Naive thymus-derived CD4-positive, alpha-beta T cell (primary cell): ENCODE measurements around the gene MYO9A. TPM values are rescaled to one million over a fixed set of nuclear protein-coding genes. Genes with fewer than 3 reads are reported as not detected.

Experiments
- ATAC-seq: fragments of 150-1000 bp; cut with Tn5 transposase; 2 replicates; pipeline ENCODE4 v1.10.0; 2021; ENCODE audit warnings: mild to moderate bottlenecking, moderate library complexity
- CTCF ChIA-PET: fragments of 350-600 bp; sonication (Branson Sonifier 250); formaldehyde crosslinking; loops from one replicate; lab custom pipeline; 2021; ENCODE audit warnings: antibody characterized with exemption; lab: Charles Lee
- POLR2A ChIA-PET: fragments of 350-600 bp; sonication (Branson Sonifier 250); formaldehyde crosslinking; loops from one replicate; lab custom pipeline; 2021; ENCODE audit warnings: antibody characterized with exemption, inconsistent platforms; lab: Charles Lee
- DNase-seq, 9 donors: peaks; one replicate each; pipeline versions ENCODE4 v3.0.0 to v3.0.0-alpha.2; 2020 to 2022; ENCODE audit warnings: mixed read lengths in 1 of 9
- H3K27ac ChIP-seq: one replicate; pipeline ENCODE4 v1.7.0; 2013; ENCODE audit warnings: mild to moderate bottlenecking, low read depth, low read length, moderate library complexity
- H3K27me3 ChIP-seq, 2 donors: one replicate each; pipeline ENCODE4 v1.7.0; 2013; ENCODE audit warnings: low read length in 2 of 2, mild to moderate bottlenecking in 2 of 2, moderate library complexity in 2 of 2; ENCODE audit not compliant: control insufficient read depth in 2 of 2, insufficient read depth in 2 of 2
- H3K36me3 ChIP-seq, 3 experiments: 1 replicate in 2 of 3; 2 replicates in 1 of 3; pipeline ENCODE4 v1.7.0; 2013; ENCODE audit warnings: low read length in 3 of 3, mild to moderate bottlenecking in 3 of 3, moderate library complexity in 1 of 3; ENCODE audit not compliant: insufficient read depth in 3 of 3, control insufficient read depth in 2 of 3
- H3K4me1 ChIP-seq, 2 donors: one replicate each; pipeline ENCODE4 v1.7.0; 2013; ENCODE audit warnings: low read length in 2 of 2, mild to moderate bottlenecking in 2 of 2, moderate library complexity in 1 of 2; ENCODE audit not compliant: control insufficient read depth in 2 of 2, insufficient read depth in 2 of 2
- H3K4me3 ChIP-seq: 2 replicates; pipeline ENCODE4 v1.7.0; 2013; ENCODE audit warnings: mild to moderate bottlenecking, low read length
- H3K9me3 ChIP-seq, 3 experiments: 1 replicate in 2 of 3; 2 replicates in 1 of 3; pipeline ENCODE4 v1.7.0; 2013; ENCODE audit warnings: low read length in 3 of 3; ENCODE audit not compliant: control insufficient read depth in 2 of 3
- H3K27ac Mint-ChIP-seq, 9 donors: one replicate each; pipeline ENCODE4 v1.8.0; 2020 to 2022; ENCODE audit warnings: mixed read lengths in 9 of 9, mild to moderate bottlenecking in 8 of 9, moderate library complexity in 5 of 9, inconsistent platforms in 2 of 9
- H3K27me3 Mint-ChIP-seq, 5 donors: one replicate each; pipeline ENCODE4 v1.8.0; 2021 to 2022; ENCODE audit warnings: mixed read lengths in 5 of 5, mild to moderate bottlenecking in 1 of 5
- H3K36me3 Mint-ChIP-seq, 5 donors: one replicate each; pipeline ENCODE4 v1.8.0; 2020 to 2022; ENCODE audit warnings: mixed read lengths in 5 of 5, mild to moderate bottlenecking in 3 of 5, inconsistent platforms in 1 of 5
- H3K4me1 Mint-ChIP-seq, 7 donors: one replicate each; pipeline ENCODE4 v1.8.0; 2020 to 2022; ENCODE audit warnings: mixed read lengths in 7 of 7, mild to moderate bottlenecking in 3 of 7, inconsistent platforms in 1 of 7
- H3K4me3 Mint-ChIP-seq, 10 donors: one replicate each; pipeline ENCODE4 v1.8.0; 2020 to 2022; ENCODE audit warnings: mild to moderate bottlenecking in 10 of 10, mixed read lengths in 10 of 10, moderate library complexity in 6 of 10, inconsistent platforms in 2 of 10
- H3K9me3 Mint-ChIP-seq, 11 donors: one replicate each; pipeline ENCODE4 v1.8.0; 2020 to 2022; ENCODE audit warnings: mixed read lengths in 11 of 11, mild to moderate bottlenecking in 4 of 11, inconsistent platforms in 1 of 11, moderate library complexity in 1 of 11
- intact Hi-C, 2 donors: fragments of 100-400 bp; cut with micrococcal nuclease; formaldehyde crosslinking; loops; one replicate each; pipeline ENCODE4 v1.15.1; 2023
- polyA plus RNA-seq, 2 donors: library from polyadenylated mRNA; unstranded; fragments of 300-500 nt; fragmentation: Illumina TruSeq; gene quantifications; one replicate each; pipeline ENCODE4 v1.2.3, GENCODE V29; 2021
- total RNA-seq, 6 experiments: library from RNA in 5 of 6; stranded (reverse) in 5 of 6; gene quantifications; 1 replicate in 5 of 6; 2 replicates in 1 of 6; pipeline ENCODE4 v1.2.3 and lab custom pipeline; 2021 to 2026

Gene MYO9A
- total and polyA plus RNA-seq, 7 experiments from 2014 or later: 8.4 to 53.3 (median 29.0) TPM

- intact Hi-C loops: no loop called here
- H3K36me3 ChIP-seq: no peaks in the 10 kb centered on the region
- H3K4me3 ChIP-seq: no peak overlapping the region
- no peak overlapping the region for H3K4me3 Mint-ChIP-seq
- H3K27ac Mint-ChIP-seq: no peak overlapping the region
- no peak for DNase-seq
- H3K9me3 Mint-ChIP-seq: peaks cover 0 to 3% (median 0%) of the 10 kb centered on the region in 11 donors
- peaks cover 5 to 35% (median 22%) of the 10 kb centered on the region in 5 donors for H3K27me3 Mint-ChIP-seq
- POLR2A ChIA-PET: no interaction called here
- no peaks in the 10 kb centered on the region for H3K4me1 ChIP-seq
- H3K27ac ChIP-seq: no peak overlapping the region
- CTCF ChIA-PET: no interaction called here
- H3K4me1 Mint-ChIP-seq: peaks cover 0 to 3% (median 0%) of the 10 kb centered on the region in 7 donors
- no peak for ATAC-seq
- H3K9me3 ChIP-seq: no peaks in the 10 kb centered on the region
- H3K27me3 ChIP-seq: no peaks in the 10 kb centered on the region
- H3K36me3 Mint-ChIP-seq: no peaks in the 10 kb centered on the region
These were observed 319.3 kb downstream of the MYO9A start for GRCh38 chr15:71798641-71799040.

- Mint-ChIP-seq H3K4me1 (no peaks in the 10 kb centered on the region), H3K9me3 (no peaks in the 10 kb centered on the region), H3K27me3 (peaks cover 0 to 16% (median 0%) of the 10 kb centered on the region in 5 donors), H3K4me3 (no peak overlapping the region), H3K27ac (no peak overlapping the region), H3K36me3 (no peaks in the 10 kb centered on the region)
- POLR2A ChIA-PET: no interaction called here
- DNase-seq (no peak), ATAC-seq (no peak)
- CTCF ChIA-PET: no interaction called here
- Histone ChIP-seq H3K27me3 (no peaks in the 10 kb centered on the region), H3K4me3 (no peak overlapping the region), H3K36me3 (no peaks in the 10 kb centered on the region), H3K9me3 (no peaks in the 10 kb centered on the region), H3K27ac (no peak overlapping the region), H3K4me1 (no peaks in the 10 kb centered on the region)
- intact Hi-C loops: no loop called here
These were observed 325.4 kb downstream of the MYO9A start for GRCh38 chr15:71792521-71792920.

- Mint-ChIP-seq H3K9me3 (no peaks in the 10 kb centered on the region), H3K4me1 (no peaks in the 10 kb centered on the region), H3K27ac (no peak overlapping the region), H3K36me3 (no peaks in the 10 kb centered on the region), H3K4me3 (no peak overlapping the region), H3K27me3 (peaks cover 0 to 16% (median 0%) of the 10 kb centered on the region in 5 donors)
- Histone ChIP-seq H3K9me3 (no peaks in the 10 kb centered on the region), H3K27me3 (no peaks in the 10 kb centered on the region), H3K36me3 (no peaks in the 10 kb centered on the region), H3K4me3 (no peak overlapping the region), H3K4me1 (no peaks in the 10 kb centered on the region), H3K27ac (no peak overlapping the region)
- DNase-seq: no peak
- intact Hi-C loops: no loop called here
- ATAC-seq: no peak
- CTCF ChIA-PET: no interaction called here
- POLR2A ChIA-PET: no interaction called here
These were observed 326.0 kb downstream of the MYO9A start for GRCh38 chr15:71791975-71792374.

- H3K4me1 ChIP-seq: no peaks in the 10 kb centered on the region
- H3K4me3 Mint-ChIP-seq: no peak overlapping the region
- H3K36me3 Mint-ChIP-seq: no peaks in the 10 kb centered on the region
- DNase-seq (no peak), ATAC-seq (no peak)
- ChIA-PET CTCF (no interaction called here), POLR2A (no interaction called here)
- H3K27ac ChIP-seq: no peak overlapping the region
- H3K4me3 ChIP-seq: no peak overlapping the region
- no peaks in the 10 kb centered on the region for H3K9me3 ChIP-seq
- no peaks in the 10 kb centered on the region for H3K36me3 ChIP-seq
- H3K4me1 Mint-ChIP-seq: no peaks in the 10 kb centered on the region
- no peaks in the 10 kb centered on the region for H3K9me3 Mint-ChIP-seq
- peaks cover 0 to 26% (median 8%) of the 10 kb centered on the region in 5 donors for H3K27me3 Mint-ChIP-seq
- intact Hi-C loops: no loop called here
- H3K27ac Mint-ChIP-seq: no peak overlapping the region
- no peaks in the 10 kb centered on the region for H3K27me3 ChIP-seq
These were observed 327.9 kb downstream of the MYO9A start for GRCh38 chr15:71790081-71790480.

GRCh38 chr15:71789616-71790015 is 328.3 kb downstream of the MYO9A start:
- CTCF ChIA-PET: no interaction called here

GRCh38 chr15:71788646-71789579 is 329.0 kb downstream of the MYO9A start:
- no peak overlapping the region for H3K27ac Mint-ChIP-seq
- no peak overlapping the region for H3K27ac ChIP-seq
- CTCF ChIA-PET: interaction anchor here (1.2 kb wide), 1 partner anchor 46 kb away, joined by 3 read pairs; no protein-coding TSS in a partner anchor
- no peaks in the 10 kb centered on the region for H3K4me1 ChIP-seq
- no peaks in the 10 kb centered on the region for H3K36me3 ChIP-seq
- ATAC-seq (no peak), DNase-seq (no peak)
- no peaks in the 10 kb centered on the region for H3K27me3 ChIP-seq
- intact Hi-C loops: no loop called here
- POLR2A ChIA-PET: no interaction called here
- no peaks in the 10 kb centered on the region for H3K9me3 ChIP-seq
- H3K4me1 Mint-ChIP-seq: no peaks in the 10 kb centered on the region
- H3K4me3 ChIP-seq: no peak overlapping the region
- H3K36me3 Mint-ChIP-seq: no peaks in the 10 kb centered on the region
- H3K4me3 Mint-ChIP-seq: no peak overlapping the region
- H3K27me3 Mint-ChIP-seq: peaks cover 0 to 31% (median 11%) of the 10 kb centered on the region in 5 donors
- no peaks in the 10 kb centered on the region for H3K9me3 Mint-ChIP-seq

More at GRCh38 chr15:71789616-71790015, 328.3 kb downstream of the MYO9A start:
- no peaks in the 10 kb centered on the region for H3K36me3 Mint-ChIP-seq
- H3K27me3 ChIP-seq: no peaks in the 10 kb centered on the region
- H3K27ac ChIP-seq: no peak overlapping the region
- H3K27me3 Mint-ChIP-seq: peaks cover 0 to 30% (median 11%) of the 10 kb centered on the region in 5 donors
- no peak overlapping the region for H3K27ac Mint-ChIP-seq
- no peak for ATAC-seq
- H3K4me3 Mint-ChIP-seq: no peak overlapping the region
- DNase-seq: no peak
- intact Hi-C loops: no loop called here
- no peaks in the 10 kb centered on the region for H3K36me3 ChIP-seq
- no peak overlapping the region for H3K4me3 ChIP-seq
- no peaks in the 10 kb centered on the region for H3K4me1 ChIP-seq
- no peaks in the 10 kb centered on the region for H3K9me3 Mint-ChIP-seq
- no peaks in the 10 kb centered on the region for H3K9me3 ChIP-seq
- no peaks in the 10 kb centered on the region for H3K4me1 Mint-ChIP-seq
- POLR2A ChIA-PET: no interaction called here

GRCh38 chr15:71786673-71787072 is 331.3 kb downstream of the MYO9A start:
- Mint-ChIP-seq H3K27ac (no peak overlapping the region), H3K27me3 (peaks cover 0 to 35% (median 11%) of the 10 kb centered on the region in 5 donors), H3K4me1 (no peaks in the 10 kb centered on the region), H3K9me3 (no peaks in the 10 kb centered on the region), H3K4me3 (no peak overlapping the region), H3K36me3 (no peaks in the 10 kb centered on the region)
- no peaks in the 10 kb centered on the region for H3K36me3 ChIP-seq
- CTCF ChIA-PET: no interaction called here
- intact Hi-C loops: no loop called here
- POLR2A ChIA-PET: no interaction called here
- no peak for DNase-seq
- no peaks in the 10 kb centered on the region for H3K4me1 ChIP-seq
- H3K9me3 ChIP-seq: no peaks in the 10 kb centered on the region
- H3K27me3 ChIP-seq: no peaks in the 10 kb centered on the region
- ATAC-seq: no peak
- H3K4me3 ChIP-seq: no peak overlapping the region
- no peak overlapping the region for H3K27ac ChIP-seq
